Fibroblast of lung (primary cell): ENCODE results near the gene WIPF1.

Experiments
- EZH2 ChIP-seq: IDR thresholded peaks from 2 replicates; pipeline ENCODE4 v1.5.1; 2012; ENCODE audit warnings: low read length, control low read depth, mild to moderate bottlenecking; ENCODE audit errors: missing control alignments
- TF ChIP-seq, protein P1 (sequence below), 2 donors: IDR thresholded peaks in 1 of 2; conservative IDR thresholded peaks in 1 of 2; 1 replicate in 1 of 2; 2 replicates in 1 of 2; pipeline ENCODE4 v1.5.1; 2011 to 2012; ENCODE audit warnings: low read length in 2 of 2, control low read depth in 1 of 2, inconsistent platforms in 1 of 2, low read depth in 1 of 2, mild to moderate bottlenecking in 1 of 2

DNA sequence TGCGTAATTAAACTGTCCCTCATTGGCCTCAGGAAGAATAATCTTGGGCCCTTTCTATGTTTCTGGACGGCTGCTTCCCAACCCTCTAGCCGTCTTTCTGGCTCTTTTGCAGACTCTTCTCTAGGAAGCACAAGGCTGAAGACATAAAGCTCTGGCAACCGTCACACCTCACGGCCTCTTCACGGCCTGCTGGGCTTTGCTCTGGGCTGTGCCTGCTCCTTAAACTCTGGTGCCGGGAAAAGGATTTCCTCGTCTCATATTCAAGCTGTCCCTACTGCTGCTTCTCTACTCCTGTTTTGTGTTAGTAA, 36.0 kb upstream of the WIPF1 start:
- TF ChIP-seq, protein P1, sequence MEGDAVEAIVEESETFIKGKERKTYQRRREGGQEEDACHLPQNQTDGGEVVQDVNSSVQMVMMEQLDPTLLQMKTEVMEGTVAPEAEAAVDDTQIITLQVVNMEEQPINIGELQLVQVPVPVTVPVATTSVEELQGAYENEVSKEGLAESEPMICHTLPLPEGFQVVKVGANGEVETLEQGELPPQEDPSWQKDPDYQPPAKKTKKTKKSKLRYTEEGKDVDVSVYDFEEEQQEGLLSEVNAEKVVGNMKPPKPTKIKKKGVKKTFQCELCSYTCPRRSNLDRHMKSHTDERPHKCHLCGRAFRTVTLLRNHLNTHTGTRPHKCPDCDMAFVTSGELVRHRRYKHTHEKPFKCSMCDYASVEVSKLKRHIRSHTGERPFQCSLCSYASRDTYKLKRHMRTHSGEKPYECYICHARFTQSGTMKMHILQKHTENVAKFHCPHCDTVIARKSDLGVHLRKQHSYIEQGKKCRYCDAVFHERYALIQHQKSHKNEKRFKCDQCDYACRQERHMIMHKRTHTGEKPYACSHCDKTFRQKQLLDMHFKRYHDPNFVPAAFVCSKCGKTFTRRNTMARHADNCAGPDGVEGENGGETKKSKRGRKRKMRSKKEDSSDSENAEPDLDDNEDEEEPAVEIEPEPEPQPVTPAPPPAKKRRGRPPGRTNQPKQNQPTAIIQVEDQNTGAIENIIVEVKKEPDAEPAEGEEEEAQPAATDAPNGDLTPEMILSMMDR (conservative IDR thresholded peaks at IDR 0.05 in 1 of 2, IDR thresholded peaks at IDR 0.05 in 1 of 2; ENCODE audit: low read depth in 1 of 2, low read length in 2 of 2) = no peak
- TF ChIP-seq EZH2 = no peak
